ENCODE measurements around the gene DIABLO. TPM values are rescaled to one million over a fixed set of nuclear protein-coding genes. Genes with fewer than 3 reads are reported as not detected.
"Not testable (repeated sequence)": the region's sequence is repeated elsewhere in the genome, so short reads cannot be mapped to it uniquely, and the experiment has no call there.

Gene DIABLO
- total RNA-seq, 2 donors from 2014 or later, result 54.1 to 132 TPM

DNA sequence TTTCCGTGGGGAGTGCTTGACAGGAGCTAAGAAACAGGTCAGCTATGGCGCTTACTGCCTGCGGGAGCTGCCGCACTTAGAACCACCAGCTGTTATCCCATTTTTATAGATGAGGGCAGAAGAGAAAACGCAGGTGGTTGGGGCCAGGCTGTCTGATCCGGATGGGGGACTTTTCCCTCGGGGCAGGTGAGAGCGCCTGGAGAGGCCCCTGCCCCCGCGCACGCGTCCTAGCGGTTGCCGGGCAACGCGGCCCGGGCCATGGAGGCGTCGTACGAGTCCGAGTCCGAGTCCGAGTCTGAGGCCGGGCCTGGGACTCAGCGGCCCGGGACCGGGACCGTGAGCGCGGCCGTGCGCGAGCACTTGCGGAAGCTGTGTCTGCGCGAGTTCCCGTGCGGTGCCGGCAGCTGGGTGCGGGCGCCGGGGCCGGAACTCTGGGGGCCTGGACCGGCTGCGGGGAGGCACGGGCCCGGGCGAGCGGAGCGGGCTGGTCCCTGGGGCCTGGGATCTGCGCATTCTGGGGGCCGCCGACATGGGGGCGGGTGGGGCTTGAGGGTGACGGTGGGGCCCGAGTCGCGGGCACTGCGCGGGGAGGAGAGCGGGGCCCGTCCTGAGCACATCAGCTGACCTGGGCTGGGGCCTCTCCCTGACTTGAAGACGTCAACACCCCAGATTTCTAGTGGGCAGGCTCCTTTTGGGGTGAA lies 42.8 kb downstream of the DIABLO start, which contains the start of gene LRRC43:
Gene LRRC43, plus strand, starts transcription at position 237 of the 701 bp plus-strand sequence. Its CDS starts 22 bp downstream, at position 259.
- Histone ChIP-seq H3K27me3 (replicated peaks; ENCODE audit: insufficient read depth) (no peaks in the 10 kb centered on the region), H3K9me3 (no peaks in the 10 kb centered on the region), H3K4me3 (peak within 1 kb of the TSS; percentile 36 to 48), H3K36me3 (no peaks in the 10 kb centered on the region), H3K27ac (no peak within 1 kb of the TSS), H3K4me1 (replicated peaks) (no peaks in the 10 kb centered on the region)
- peak; percentile 20 for DNase-seq (ENCODE audit: low spot score)
- 6% methylated on average over 34 of the region's 63 CpGs for WGBS
- intact Hi-C loops (cut with DNase I), result no loop called here
- TF ChIP-seq POLR2A (IDR thresholded peaks at IDR 0.05) (no peak), POLR2AphosphoS5 (IDR thresholded peaks at IDR 0.05) (no peak), CTCF (IDR thresholded peaks at IDR 0.05) (no peak)

GRCh38 chr12:122176473-122176872 lies 49.4 kb downstream of the DIABLO start:
- H3K4me3 ChIP-seq; H3K27me3 ChIP-seq (replicated peaks; ENCODE audit: insufficient read depth); DNase-seq (ENCODE audit: low spot score); H3K4me1 ChIP-seq (replicated peaks); H3K27ac ChIP-seq; H3K9me3 ChIP-seq; intact Hi-C loops (cut with DNase I); H3K36me3 ChIP-seq: not testable (repeated sequence)
- 83% methylated on average over 4 of the region's 4 CpGs for WGBS

- Histone ChIP-seq H3K4me3 (no peak within 1 kb of the TSS), H3K9me3 (no peaks in the 10 kb centered on the region), H3K27me3 (replicated peaks; ENCODE audit: insufficient read depth) (no peaks in the 10 kb centered on the region), H3K4me1 (replicated peaks) (no peaks in the 10 kb centered on the region), H3K36me3 (no peaks in the 10 kb centered on the region), H3K27ac (no peak within 1 kb of the TSS)
- TF ChIP-seq POLR2AphosphoS5 (IDR thresholded peaks at IDR 0.05) (no peak), CTCF (IDR thresholded peaks at IDR 0.05) (no peak), POLR2A (IDR thresholded peaks at IDR 0.05) (no peak)
- intact Hi-C loops (cut with DNase I), result no loop called here
- WGBS, result 92% methylated on average over 17 of the region's 17 CpGs
- no peak for DNase-seq (ENCODE audit: low spot score)
Observed at GRCh38 chr12:122174155-122174845, 51.6 kb downstream of the DIABLO start, which contains the start of gene IL31. TSS of gene IL31 (minus strand) at chr12:122174221. CDS start at chr12:122174172, 49 bp downstream.

DNA sequence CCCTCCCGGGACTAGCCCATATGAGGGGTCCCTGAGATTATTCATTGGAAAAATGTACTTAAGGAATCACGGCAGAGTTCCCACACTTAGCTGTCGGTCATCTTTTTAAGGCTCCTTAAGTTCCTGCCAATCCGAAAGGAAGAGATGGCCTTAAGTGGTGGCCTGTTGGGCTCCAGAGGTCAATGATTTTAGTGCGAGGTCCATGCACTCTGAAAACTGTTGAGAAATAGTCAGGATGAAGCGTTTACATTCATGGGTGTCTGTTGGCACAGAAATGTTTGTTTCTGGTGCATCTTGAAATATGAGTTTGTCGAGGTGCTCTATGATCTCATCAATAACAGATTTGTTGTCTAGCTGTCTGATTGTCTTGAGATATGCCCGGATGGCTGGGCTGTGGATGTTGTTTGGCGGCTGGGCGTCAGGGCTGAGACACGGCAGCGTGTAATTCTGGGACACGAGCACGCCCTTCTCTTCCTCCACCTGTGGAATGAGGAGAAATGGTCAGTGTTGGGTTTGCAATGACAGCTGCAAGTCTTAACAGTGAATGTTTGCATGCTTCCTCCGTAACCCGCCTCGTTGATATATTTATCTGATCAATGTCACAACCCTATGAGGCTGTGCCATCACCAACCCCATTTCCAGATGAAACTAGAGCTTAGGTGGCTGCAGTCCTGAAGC lies 53.5 kb downstream of the DIABLO start:
- 55% methylated on average over 17 of the region's 17 CpGs for WGBS
- Histone ChIP-seq H3K36me3 (no peaks in the 10 kb centered on the region), H3K27me3 (replicated peaks; ENCODE audit: insufficient read depth) (no peaks in the 10 kb centered on the region), H3K9me3 (no peaks in the 10 kb centered on the region), H3K4me3 (no peak overlapping the region), H3K4me1 (replicated peaks) (no peaks in the 10 kb centered on the region), H3K27ac (no peak overlapping the region)
- intact Hi-C loops (cut with DNase I), result no loop called here
- no peak for TF ChIP-seq POLR2A (IDR thresholded peaks at IDR 0.05)
- no peak for DNase-seq (ENCODE audit: low spot score)

DNA sequence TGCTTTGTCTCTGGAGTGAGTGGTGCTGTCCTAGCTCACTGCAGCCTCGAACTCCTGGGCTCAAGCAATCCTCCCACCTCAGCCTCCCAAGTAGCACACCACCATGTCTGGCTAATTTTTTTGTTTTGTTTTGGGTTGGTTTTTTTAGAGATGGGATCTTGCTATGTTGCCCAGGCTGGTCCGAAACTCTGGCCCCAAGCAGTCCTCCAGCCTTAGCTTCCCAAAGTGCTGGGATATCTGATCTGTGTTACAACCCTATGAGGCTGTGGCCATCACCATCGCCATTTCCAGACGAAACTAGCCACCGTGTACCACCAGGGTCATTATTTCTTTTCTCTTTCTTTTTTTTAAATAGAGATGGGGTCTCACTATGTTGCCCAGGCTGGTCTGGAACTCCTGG lies 54.5 kb downstream of the DIABLO start:
- intact Hi-C loops (cut with DNase I), result no loop called here
- Histone ChIP-seq H3K27ac (no peak overlapping the region), H3K4me3 (no peak overlapping the region), H3K27me3 (replicated peaks; ENCODE audit: insufficient read depth) (no peaks in the 10 kb centered on the region), H3K9me3 (no peaks in the 10 kb centered on the region), H3K36me3 (no peaks in the 10 kb centered on the region), H3K4me1 (replicated peaks) (no peaks in the 10 kb centered on the region)
- no peak for TF ChIP-seq CTCF (IDR thresholded peaks at IDR 0.05)
- TF ChIP-seq POLR2AphosphoS5 (IDR thresholded peaks at IDR 0.05), result no peak
- no peak for TF ChIP-seq POLR2A (IDR thresholded peaks at IDR 0.05)
- WGBS, result 93% methylated on average over 5 of the region's 5 CpGs
- no peak for DNase-seq (ENCODE audit: low spot score)

Measured in prostate gland (tissue), 2 donors.